ENCODE measurements around the gene NTSR2. TPM values are rescaled to one million over a fixed set of nuclear protein-coding genes. Genes with fewer than 3 reads are reported as not detected.

Gene NTSR2
- total and polyA plus RNA-seq, 4 donors, result not detected

DNA sequence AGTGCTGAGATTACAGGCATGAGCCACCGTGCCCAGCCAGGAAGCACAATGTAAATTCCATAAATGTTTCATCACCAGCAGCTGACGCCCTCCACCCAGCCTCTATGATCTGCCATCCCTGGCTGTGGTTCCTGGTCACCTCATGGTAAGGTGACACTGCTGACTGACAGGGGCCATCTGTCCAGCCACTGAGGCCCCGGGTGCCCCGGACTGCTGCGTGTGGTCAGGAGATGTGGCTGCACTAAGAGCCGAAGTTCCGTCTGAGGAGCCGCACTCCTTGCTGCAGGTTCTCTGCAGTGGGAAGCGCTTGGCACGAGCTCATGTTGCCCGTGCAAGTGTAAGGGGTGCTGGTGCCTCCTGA lies 10.9 kb downstream of the NTSR2 start (continued):
- TF ChIP-seq, protein P1, sequence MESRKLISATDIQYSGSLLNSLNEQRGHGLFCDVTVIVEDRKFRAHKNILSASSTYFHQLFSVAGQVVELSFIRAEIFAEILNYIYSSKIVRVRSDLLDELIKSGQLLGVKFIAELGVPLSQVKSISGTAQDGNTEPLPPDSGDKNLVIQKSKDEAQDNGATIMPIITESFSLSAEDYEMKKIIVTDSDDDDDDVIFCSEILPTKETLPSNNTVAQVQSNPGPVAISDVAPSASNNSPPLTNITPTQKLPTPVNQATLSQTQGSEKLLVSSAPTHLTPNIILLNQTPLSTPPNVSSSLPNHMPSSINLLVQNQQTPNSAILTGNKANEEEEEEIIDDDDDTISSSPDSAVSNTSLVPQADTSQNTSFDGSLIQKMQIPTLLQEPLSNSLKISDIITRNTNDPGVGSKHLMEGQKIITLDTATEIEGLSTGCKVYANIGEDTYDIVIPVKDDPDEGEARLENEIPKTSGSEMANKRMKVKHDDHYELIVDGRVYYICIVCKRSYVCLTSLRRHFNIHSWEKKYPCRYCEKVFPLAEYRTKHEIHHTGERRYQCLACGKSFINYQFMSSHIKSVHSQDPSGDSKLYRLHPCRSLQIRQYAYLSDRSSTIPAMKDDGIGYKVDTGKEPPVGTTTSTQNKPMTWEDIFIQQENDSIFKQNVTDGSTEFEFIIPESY (IDR thresholded peaks at IDR 0.05), result no peak
- TF ChIP-seq GABPA (IDR thresholded peaks at IDR 0.05 in 1 of 2, conservative IDR thresholded peaks at IDR 0.05 in 1 of 2) (no peak), SP1 (IDR thresholded peaks at IDR 0.05) (no peak), FOXA1 (IDR thresholded peaks at IDR 0.05) (no peak), JUND (IDR thresholded peaks at IDR 0.05) (no peak), NR2F2 (IDR thresholded peaks at IDR 0.05) (no peak), RXRA (IDR thresholded peaks at IDR 0.05) (no peak), YY1 (IDR thresholded peaks at IDR 0.05) (no peak)
- TF ChIP-seq, protein P2, sequence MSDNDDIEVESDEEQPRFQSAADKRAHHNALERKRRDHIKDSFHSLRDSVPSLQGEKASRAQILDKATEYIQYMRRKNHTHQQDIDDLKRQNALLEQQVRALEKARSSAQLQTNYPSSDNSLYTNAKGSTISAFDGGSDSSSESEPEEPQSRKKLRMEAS (IDR thresholded peaks at IDR 0.05), result no peak

DNA sequence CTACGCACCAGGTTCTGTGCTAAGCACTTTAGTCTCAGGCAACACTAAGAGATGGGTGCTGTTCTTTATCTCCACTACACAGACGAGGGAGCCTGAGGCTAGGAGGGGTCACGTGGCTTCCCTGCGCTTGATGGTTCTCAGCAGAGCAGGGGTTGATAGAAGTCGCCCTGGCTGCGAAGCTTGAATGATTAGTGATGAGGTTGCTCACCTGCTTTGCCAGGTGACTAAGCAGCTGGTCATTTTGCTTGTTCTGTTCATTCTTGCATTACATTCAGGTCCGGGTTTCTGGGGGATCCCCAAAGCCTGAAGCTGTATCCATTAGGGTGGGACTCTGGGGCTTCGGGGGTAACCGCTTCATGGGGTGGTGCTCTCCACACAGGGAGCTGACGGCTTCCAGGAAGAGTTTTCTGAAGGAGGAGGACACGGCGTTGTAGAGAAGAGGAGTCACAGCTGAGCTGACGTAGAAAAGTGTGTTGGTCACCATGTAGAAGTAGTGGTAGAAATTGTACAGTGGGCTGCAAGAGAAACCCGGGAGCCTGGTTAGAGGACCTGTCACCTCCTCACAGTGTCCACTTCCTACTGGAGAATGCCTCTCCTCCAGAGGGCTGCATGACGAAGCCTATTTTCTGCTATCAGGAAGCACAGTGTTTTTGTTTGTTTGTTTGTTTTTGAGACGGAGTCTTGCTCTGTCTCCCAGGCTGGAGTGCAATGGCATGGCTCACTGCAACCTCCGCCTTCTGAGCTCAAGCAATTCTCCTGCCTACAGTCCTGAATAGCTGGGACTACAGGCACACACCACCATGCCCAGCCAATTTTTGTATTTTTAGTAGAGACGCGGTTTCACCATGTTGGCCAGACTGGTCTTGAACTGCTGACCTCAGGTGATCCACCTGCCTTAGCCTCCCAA lies 11.5 kb downstream of the NTSR2 start:
- H3K4me1 ChIP-seq (ENCODE audit: control insufficient read depth in 4 of 4, insufficient read depth in 4 of 4, low read length in 3 of 4), result no peaks in the 10 kb centered on the region

More for the DNA sequence above, 11.5 kb downstream of the NTSR2 start:
- H3K27ac ChIP-seq (ENCODE audit: low read depth in 1 of 2, low read length in 2 of 2), result no peak overlapping the region
- H3K36me3 ChIP-seq (ENCODE audit: control insufficient read depth in 4 of 4, insufficient read depth in 3 of 4, low read depth in 1 of 4, low read length in 3 of 4), result no peaks in the 10 kb centered on the region
- no peaks in the 10 kb centered on the region for H3K27me3 ChIP-seq (ENCODE audit: control insufficient read depth in 4 of 4, insufficient read depth in 4 of 4, low read length in 3 of 4)
- 81% methylated on average over 19 of the region's 19 CpGs for WGBS
- no peak for DNase-seq (ENCODE audit: low spot score)
- no peak overlapping the region for H3K9ac ChIP-seq (ENCODE audit: low read depth in 1 of 2, low read length in 2 of 2)
- H3K9me3 ChIP-seq (ENCODE audit: control insufficient read depth in 4 of 4, low read length in 3 of 4), result peaks cover 0 to 3% (median 2%) of the 10 kb centered on the region in 4 donors
- no peak overlapping the region for H3K4me3 ChIP-seq (ENCODE audit: low read depth in 1 of 3, low read length in 3 of 3)
- TF ChIP-seq FOXA2 (IDR thresholded peaks at IDR 0.05) (no peak), FOXA1 (IDR thresholded peaks at IDR 0.05) (no peak), HNF4G (IDR thresholded peaks at IDR 0.05) (no peak), RAD21 (IDR thresholded peaks at IDR 0.05) (no peak), YY1 (IDR thresholded peaks at IDR 0.05) (no peak), SP1 (IDR thresholded peaks at IDR 0.05) (no peak), RXRA (IDR thresholded peaks at IDR 0.05) (no peak), NR2F2 (IDR thresholded peaks at IDR 0.05) (no peak), EGR1 (IDR thresholded peaks at IDR 0.05; ENCODE audit: low read depth in 2 of 2) (no peak), TAF1 (conservative IDR thresholded peaks at IDR 0.05) (no peak)
- TF ChIP-seq, protein P1 (IDR thresholded peaks at IDR 0.05), result no peak
- TF ChIP-seq, protein P2 (IDR thresholded peaks at IDR 0.05), result no peak
- TF ChIP-seq, protein P3, sequence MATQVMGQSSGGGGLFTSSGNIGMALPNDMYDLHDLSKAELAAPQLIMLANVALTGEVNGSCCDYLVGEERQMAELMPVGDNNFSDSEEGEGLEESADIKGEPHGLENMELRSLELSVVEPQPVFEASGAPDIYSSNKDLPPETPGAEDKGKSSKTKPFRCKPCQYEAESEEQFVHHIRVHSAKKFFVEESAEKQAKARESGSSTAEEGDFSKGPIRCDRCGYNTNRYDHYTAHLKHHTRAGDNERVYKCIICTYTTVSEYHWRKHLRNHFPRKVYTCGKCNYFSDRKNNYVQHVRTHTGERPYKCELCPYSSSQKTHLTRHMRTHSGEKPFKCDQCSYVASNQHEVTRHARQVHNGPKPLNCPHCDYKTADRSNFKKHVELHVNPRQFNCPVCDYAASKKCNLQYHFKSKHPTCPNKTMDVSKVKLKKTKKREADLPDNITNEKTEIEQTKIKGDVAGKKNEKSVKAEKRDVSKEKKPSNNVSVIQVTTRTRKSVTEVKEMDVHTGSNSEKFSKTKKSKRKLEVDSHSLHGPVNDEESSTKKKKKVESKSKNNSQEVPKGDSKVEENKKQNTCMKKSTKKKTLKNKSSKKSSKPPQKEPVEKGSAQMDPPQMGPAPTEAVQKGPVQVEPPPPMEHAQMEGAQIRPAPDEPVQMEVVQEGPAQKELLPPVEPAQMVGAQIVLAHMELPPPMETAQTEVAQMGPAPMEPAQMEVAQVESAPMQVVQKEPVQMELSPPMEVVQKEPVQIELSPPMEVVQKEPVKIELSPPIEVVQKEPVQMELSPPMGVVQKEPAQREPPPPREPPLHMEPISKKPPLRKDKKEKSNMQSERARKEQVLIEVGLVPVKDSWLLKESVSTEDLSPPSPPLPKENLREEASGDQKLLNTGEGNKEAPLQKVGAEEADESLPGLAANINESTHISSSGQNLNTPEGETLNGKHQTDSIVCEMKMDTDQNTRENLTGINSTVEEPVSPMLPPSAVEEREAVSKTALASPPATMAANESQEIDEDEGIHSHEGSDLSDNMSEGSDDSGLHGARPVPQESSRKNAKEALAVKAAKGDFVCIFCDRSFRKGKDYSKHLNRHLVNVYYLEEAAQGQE (IDR thresholded peaks at IDR 0.05), result no peak
- TF ChIP-seq, protein P4, sequence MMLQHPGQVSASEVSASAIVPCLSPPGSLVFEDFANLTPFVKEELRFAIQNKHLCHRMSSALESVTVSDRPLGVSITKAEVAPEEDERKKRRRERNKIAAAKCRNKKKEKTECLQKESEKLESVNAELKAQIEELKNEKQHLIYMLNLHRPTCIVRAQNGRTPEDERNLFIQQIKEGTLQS (IDR thresholded peaks at IDR 0.05), result no peak
